Neuronal stem cell (in vitro differentiated cells): ENCODE data around the gene RAP2A.

Experiments used
- DNase-seq: peaks from one replicate; pipeline ENCODE4 v3.0.0-alpha.2; 2013; ENCODE audit warnings: low spot score
- H2AFZ ChIP-seq: one replicate; pipeline ENCODE4 v1.6.1; 2013; ENCODE audit warnings: mild to moderate bottlenecking, low read length, inconsistent platforms
- H2AK5ac ChIP-seq: 2 replicates; pipeline ENCODE4 v1.6.1; 2013; ENCODE audit warnings: low read depth, mild to moderate bottlenecking, inconsistent platforms, low read length, moderate library complexity, mixed read lengths
- H2BK120ac ChIP-seq: 2 replicates; pipeline ENCODE4 v1.6.1; 2013; ENCODE audit warnings: low read depth, mild to moderate bottlenecking, inconsistent platforms, low read length, moderate library complexity, mixed read lengths
- H2BK12ac ChIP-seq: one replicate; pipeline ENCODE4 v1.6.1; 2013; ENCODE audit warnings: low read length, inconsistent platforms
- H2BK15ac ChIP-seq: 2 replicates; pipeline ENCODE4 v1.6.1; 2013; ENCODE audit warnings: mild to moderate bottlenecking, low read length, inconsistent platforms, mixed read lengths
- H2BK5ac ChIP-seq: one replicate; pipeline ENCODE4 v1.6.1; 2013; ENCODE audit warnings: inconsistent platforms, mild to moderate bottlenecking, low read length, moderate library complexity
- H3K14ac ChIP-seq: one replicate; pipeline ENCODE4 v1.6.1; 2013; ENCODE audit warnings: low read length, inconsistent platforms
- H3K18ac ChIP-seq: 2 replicates; pipeline ENCODE4 v1.6.1; 2013; ENCODE audit warnings: low read length, inconsistent platforms
- H3K23ac ChIP-seq: 2 replicates; pipeline ENCODE4 v1.6.1; 2013; ENCODE audit warnings: low read depth, mild to moderate bottlenecking, mixed read lengths, low read length, inconsistent platforms; ENCODE audit not compliant: poor library complexity
- H3K27ac ChIP-seq: replicated peaks from 3 replicates; pipeline ENCODE4 v1.5.1; 2013; ENCODE audit warnings: low read length, inconsistent platforms
- H3K27me3 ChIP-seq, 3 experiments: 2 replicates each; pipeline ENCODE4 v1.6.1; 2013; ENCODE audit warnings: low read length in 3 of 3, mild to moderate bottlenecking in 2 of 3, inconsistent platforms in 1 of 3, low read depth in 1 of 3, mixed read lengths in 1 of 3, moderate library complexity in 1 of 3; ENCODE audit not compliant: control insufficient read depth in 3 of 3, insufficient read depth in 3 of 3
- H3K36me3 ChIP-seq, 2 donors: replicated peaks in 1 of 2; 2 replicates each; pipeline ENCODE4 v1.6.1; 2013; ENCODE audit warnings: low read length in 2 of 2; ENCODE audit not compliant: control insufficient read depth in 2 of 2, insufficient read depth in 2 of 2
- H3K4ac ChIP-seq: 2 replicates; pipeline ENCODE4 v1.6.1; 2013; ENCODE audit warnings: inconsistent platforms, mild to moderate bottlenecking, low read length, moderate library complexity
- H3K4me1 ChIP-seq, 2 donors: 1 replicate in 1 of 2; 2 replicates in 1 of 2; pipeline ENCODE4 v1.6.1; 2013; ENCODE audit warnings: low read length in 2 of 2, low read depth in 1 of 2; ENCODE audit not compliant: control insufficient read depth in 2 of 2, insufficient read depth in 1 of 2
- H3K4me2 ChIP-seq: one replicate; pipeline ENCODE4 v1.6.1; 2013; ENCODE audit warnings: mild to moderate bottlenecking, low read length, inconsistent platforms; ENCODE audit not compliant: insufficient read depth, poor library complexity, severe bottlenecking
- H3K4me3 ChIP-seq, 2 donors: 2 replicates each; pipeline ENCODE4 v1.5.1; 2013; ENCODE audit warnings: low read length in 2 of 2, mild to moderate bottlenecking in 2 of 2, inconsistent platforms in 1 of 2, moderate library complexity in 1 of 2
- H3K79me1 ChIP-seq: one replicate; pipeline ENCODE4 v1.6.1; 2013; ENCODE audit warnings: low read depth, mild to moderate bottlenecking, inconsistent platforms, low read length, moderate library complexity
- H3K9ac ChIP-seq: one replicate; pipeline ENCODE4 v1.6.1; 2013; ENCODE audit warnings: mild to moderate bottlenecking, low read depth, low read length, inconsistent platforms; ENCODE audit not compliant: poor library complexity
- H3K9me3 ChIP-seq, 2 donors: replicated peaks in 1 of 2; 2 replicates each; pipeline versions ENCODE3 to v1.6.1; 2013; ENCODE audit warnings: low read length in 2 of 2, mild to moderate bottlenecking in 2 of 2, inconsistent platforms in 1 of 2, low read depth in 1 of 2, mixed read lengths in 1 of 2, moderate library complexity in 1 of 2; ENCODE audit not compliant: control insufficient read depth in 2 of 2, insufficient read depth in 1 of 2
- H4K8ac ChIP-seq: one replicate; pipeline ENCODE4 v1.6.1; 2013; ENCODE audit warnings: low read depth, mild to moderate bottlenecking, inconsistent platforms, low read length, moderate library complexity
- H4K91ac ChIP-seq: one replicate; pipeline ENCODE4 v1.6.1; 2013; ENCODE audit warnings: low read length, low read depth, mild to moderate bottlenecking, inconsistent platforms; ENCODE audit not compliant: poor library complexity
- WGBS, 2 donors: extraction: QIAGEN DNeasy Blood & Tissue Kit; methylation state at CpG; one replicate each; pipeline ENCODE4 v1.1.7; 2013; ENCODE audit warnings: missing lambda C conversion rate in 2 of 2, mixed read lengths in 1 of 2; ENCODE audit not compliant: insufficient read length in 2 of 2, insufficient replicate concordance in 1 of 2; ENCODE audit errors: extremely low coverage in 2 of 2; 5-methylcytosine and 5-hydroxymethylcytosine counted together

Gene RAP2A

GRCh38 chr13:97466722-97467121 is 32.8 kb downstream of the RAP2A start:
- Histone ChIP-seq H4K91ac (no peak overlapping the region), H3K9ac (no peak overlapping the region), H3K36me3 (peaks cover 7 to 31% of the 10 kb centered on the region in 2 donors), H3K27ac (no peak overlapping the region), H3K23ac (no peak overlapping the region), H2AFZ (no peak overlapping the region), H2BK15ac (no peak overlapping the region), H3K4ac (no peak overlapping the region), H3K27me3 (no peaks in the 10 kb centered on the region), H3K14ac (no peak overlapping the region), H2BK120ac (no peak overlapping the region), H3K4me2 (no peak overlapping the region), H2BK5ac (no peak overlapping the region), H3K9me3 (no peaks in the 10 kb centered on the region), H3K79me1 (peaks cover 1% of the 10 kb centered on the region), H2AK5ac (no peak overlapping the region), H4K8ac (no peak overlapping the region), H2BK12ac (no peak overlapping the region), H3K4me3 (no peak overlapping the region), H3K4me1 (no peaks in the 10 kb centered on the region), H3K18ac (no peak overlapping the region)
- no peak for DNase-seq
- WGBS, 2 donors, result no CpG with 5 or more reads among the region's 3 CpGs

- Histone ChIP-seq H2BK15ac (no peak overlapping the region), H3K79me1 (peaks cover 1% of the 10 kb centered on the region)
- WGBS, 2 donors, result no CpG with 5 or more reads among the region's 3 CpGs
These were observed 34.4 kb downstream of the RAP2A start for GRCh38 chr13:97468331-97468730.

GRCh38 chr13:97471711-97472110 is 37.7 kb downstream of the RAP2A start:
- Histone ChIP-seq H2BK12ac (no peak overlapping the region), H2AK5ac (no peak overlapping the region), H3K9me3 (no peaks in the 10 kb centered on the region), H3K79me1 (no peaks in the 10 kb centered on the region), H3K23ac (no peak overlapping the region), H3K4me1 (peaks cover 0 to 5% of the 10 kb centered on the region in 2 donors), H3K4me3 (no peak overlapping the region), H4K91ac (no peak overlapping the region), H4K8ac (no peak overlapping the region), H2BK5ac (no peak overlapping the region), H3K9ac (no peak overlapping the region), H2BK120ac (no peak overlapping the region), H3K18ac (no peak overlapping the region), H2AFZ (no peak overlapping the region), H3K14ac (no peak overlapping the region), H2BK15ac (no peak overlapping the region), H3K27ac (no peak overlapping the region), H3K36me3 (peaks cover 0 to 4% of the 10 kb centered on the region in 2 donors), H3K27me3 (no peaks in the 10 kb centered on the region), H3K4ac (no peak overlapping the region), H3K4me2 (no peak overlapping the region)
- WGBS, 2 donors, result no CpG with 5 or more reads among the region's 1 CpG
- no peak for DNase-seq

More at GRCh38 chr13:97468331-97468730, 34.4 kb downstream of the RAP2A start:
- H3K4me1 ChIP-seq, result no peaks in the 10 kb centered on the region
- H3K27me3 ChIP-seq, result no peaks in the 10 kb centered on the region
- no peak overlapping the region for H3K4ac ChIP-seq
- H3K27ac ChIP-seq, result no peak overlapping the region
- no peak overlapping the region for H4K91ac ChIP-seq
- no peak overlapping the region for H2BK5ac ChIP-seq
- H4K8ac ChIP-seq, result no peak overlapping the region
- no peak overlapping the region for H3K9ac ChIP-seq
- H2AK5ac ChIP-seq, result no peak overlapping the region
- no peak overlapping the region for H3K18ac ChIP-seq
- H3K9me3 ChIP-seq, result no peaks in the 10 kb centered on the region
- H3K4me2 ChIP-seq, result no peak overlapping the region
- no peak for DNase-seq
- H2AFZ ChIP-seq, result no peak overlapping the region
- H3K4me3 ChIP-seq, result no peak overlapping the region
- H3K14ac ChIP-seq, result no peak overlapping the region
- H3K23ac ChIP-seq, result no peak overlapping the region
- peaks cover 7 to 31% of the 10 kb centered on the region in 2 donors for H3K36me3 ChIP-seq
- no peak overlapping the region for H2BK12ac ChIP-seq
- H2BK120ac ChIP-seq, result no peak overlapping the region

GRCh38 chr13:97474349-97474980 is 40.5 kb downstream of the RAP2A start:
- Histone ChIP-seq H2BK120ac (no peak overlapping the region), H2BK12ac (no peak overlapping the region), H3K23ac (no peak overlapping the region), H3K9ac (no peak overlapping the region), H2BK15ac (no peak overlapping the region), H3K4me2 (no peak overlapping the region), H4K91ac (no peak overlapping the region), H4K8ac (no peak overlapping the region), H3K14ac (no peak overlapping the region), H3K9me3 (no peaks in the 10 kb centered on the region), H2AK5ac (no peak overlapping the region), H3K36me3 (no peaks in the 10 kb centered on the region), H3K4ac (no peak overlapping the region), H3K27ac (no peak overlapping the region), H2AFZ (no peak overlapping the region), H2BK5ac (no peak overlapping the region), H3K4me3 (no peak overlapping the region), H3K4me1 (peaks cover 0 to 5% of the 10 kb centered on the region in 2 donors), H3K79me1 (no peaks in the 10 kb centered on the region), H3K18ac (no peak overlapping the region), H3K27me3 (no peaks in the 10 kb centered on the region)
- no CpG with 5 or more reads among the region's 6 CpGs for WGBS, 2 donors
- DNase-seq, result no peak
